Measurements from ENCODE around the gene BRIP1.
"Not testable (repeated sequence)": the region's sequence is repeated elsewhere in the genome, so short reads cannot be mapped to it uniquely, and the experiment has no call there.

The BRIP1 gene

GRCh38 chr17:61827649-61828395 lies 35.5 kb downstream of the BRIP1 start:
- no peaks in the 10 kb centered on the region for H3K4me1 ChIP-seq (ENCODE audit: insufficient read depth, low read length)
- WGBS: 95% methylated on average over 7 of the region's 8 CpGs
- H3K36me3 ChIP-seq (ENCODE audit: insufficient read depth, low read length): peaks cover 26% of the 10 kb centered on the region
- peaks cover 10% of the 10 kb centered on the region; the same call in 1 of the 2 replicates for H3K9me3 ChIP-seq (ENCODE audit: insufficient read depth, low read depth, low read length)
- no peak overlapping the region for H3K4me3 ChIP-seq (ENCODE audit: low read length)
- H3K9ac ChIP-seq (ENCODE audit: low read depth, low read length): no peak overlapping the region
- H3K27me3 ChIP-seq (ENCODE audit: insufficient read depth, low read length): no peaks in the 10 kb centered on the region
- H3K27ac ChIP-seq (ENCODE audit: low read depth, low read length): no peak overlapping the region

- not testable (repeated sequence) for H3K4me3 ChIP-seq (ENCODE audit: low read length); H3K27me3 ChIP-seq (ENCODE audit: insufficient read depth, low read length); H3K9ac ChIP-seq (ENCODE audit: low read depth, low read length); H3K4me1 ChIP-seq (ENCODE audit: insufficient read depth, low read length); H3K27ac ChIP-seq (ENCODE audit: low read depth, low read length)
- Histone ChIP-seq H3K9me3 (ENCODE audit: insufficient read depth, low read depth, low read length) (peaks cover 10% of the 10 kb centered on the region; the same call in 1 of the 2 replicates), H3K36me3 (ENCODE audit: insufficient read depth, low read length) (peaks cover 33% of the 10 kb centered on the region)
- WGBS: no CpG with 5 or more reads among the region's 1 CpG
Observed at GRCh38 chr17:61826866-61827265, 36.5 kb downstream of the BRIP1 start.

DNA sequence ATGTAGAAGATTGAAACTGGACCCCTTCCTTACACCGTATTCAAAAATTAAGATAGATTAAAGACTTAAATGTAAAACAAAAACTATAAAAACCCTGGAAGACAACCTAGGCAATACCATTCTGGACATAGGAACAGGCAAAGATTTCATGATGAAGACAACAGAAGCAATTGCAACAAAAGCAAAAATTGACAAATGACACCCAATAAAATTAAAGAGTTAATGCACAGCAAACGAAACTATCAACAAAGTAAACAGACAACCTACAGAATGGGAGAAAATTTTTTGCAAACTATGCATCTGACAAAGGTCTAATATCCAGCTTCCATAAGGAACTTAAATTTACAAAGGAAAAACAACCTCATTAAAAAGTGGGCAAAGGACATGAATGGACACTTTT lies 37.1 kb downstream of the BRIP1 start:
- H3K4me3 ChIP-seq (ENCODE audit: low read length); H3K27me3 ChIP-seq (ENCODE audit: insufficient read depth, low read length); H3K27ac ChIP-seq (ENCODE audit: low read depth, low read length); H3K4me1 ChIP-seq (ENCODE audit: insufficient read depth, low read length); H3K9ac ChIP-seq (ENCODE audit: low read depth, low read length): not testable (repeated sequence)
- 95% methylated on average over 1 of the region's 2 CpGs for WGBS
- peaks cover 37% of the 10 kb centered on the region for H3K36me3 ChIP-seq (ENCODE audit: insufficient read depth, low read length)
- H3K9me3 ChIP-seq (ENCODE audit: insufficient read depth, low read depth, low read length): peaks cover 10% of the 10 kb centered on the region; the same call in 1 of the 2 replicates

DNA sequence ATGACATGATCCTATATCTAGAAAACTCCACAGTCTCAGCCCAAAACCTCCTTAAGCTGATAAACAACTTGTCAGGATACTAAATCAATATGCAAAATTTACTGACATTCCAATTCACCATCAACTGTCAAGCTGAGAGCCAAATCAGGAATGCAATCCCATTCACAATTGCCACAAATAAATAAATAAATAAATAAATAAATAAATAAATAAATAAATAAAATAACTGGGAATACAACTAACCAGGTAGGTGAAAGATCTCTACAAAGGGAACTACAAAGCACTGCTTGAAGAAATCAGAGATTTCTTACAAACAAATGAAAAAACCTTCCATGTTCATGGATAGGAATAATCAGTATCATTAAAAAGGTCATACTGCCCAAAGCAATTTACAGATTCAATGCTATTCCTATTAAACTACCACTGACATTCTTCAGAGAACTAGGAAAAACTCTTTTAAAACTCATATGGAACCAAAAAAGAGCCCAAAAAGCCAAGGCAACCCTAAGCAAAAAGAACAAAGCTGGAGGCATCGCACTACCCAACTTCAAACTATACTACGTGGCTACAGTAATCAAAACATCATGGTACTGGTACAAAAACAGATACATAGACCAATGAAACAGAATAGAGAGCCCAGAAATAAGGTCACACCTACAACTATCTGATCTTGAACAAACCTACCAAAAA lies 37.7 kb downstream of the BRIP1 start:
- 99% methylated on average over 2 of the region's 2 CpGs for WGBS
- Histone ChIP-seq H3K27me3 (ENCODE audit: insufficient read depth, low read length) (no peaks in the 10 kb centered on the region), H3K27ac (ENCODE audit: low read depth, low read length) (no peak overlapping the region), H3K4me3 (ENCODE audit: low read length) (no peak overlapping the region), H3K36me3 (ENCODE audit: insufficient read depth, low read length) (peaks cover 37% of the 10 kb centered on the region), H3K4me1 (ENCODE audit: insufficient read depth, low read length) (no peaks in the 10 kb centered on the region), H3K9me3 (ENCODE audit: insufficient read depth, low read depth, low read length) (peaks cover 10% of the 10 kb centered on the region; the same call in 1 of the 2 replicates), H3K9ac (ENCODE audit: low read depth, low read length) (no peak overlapping the region)

DNA sequence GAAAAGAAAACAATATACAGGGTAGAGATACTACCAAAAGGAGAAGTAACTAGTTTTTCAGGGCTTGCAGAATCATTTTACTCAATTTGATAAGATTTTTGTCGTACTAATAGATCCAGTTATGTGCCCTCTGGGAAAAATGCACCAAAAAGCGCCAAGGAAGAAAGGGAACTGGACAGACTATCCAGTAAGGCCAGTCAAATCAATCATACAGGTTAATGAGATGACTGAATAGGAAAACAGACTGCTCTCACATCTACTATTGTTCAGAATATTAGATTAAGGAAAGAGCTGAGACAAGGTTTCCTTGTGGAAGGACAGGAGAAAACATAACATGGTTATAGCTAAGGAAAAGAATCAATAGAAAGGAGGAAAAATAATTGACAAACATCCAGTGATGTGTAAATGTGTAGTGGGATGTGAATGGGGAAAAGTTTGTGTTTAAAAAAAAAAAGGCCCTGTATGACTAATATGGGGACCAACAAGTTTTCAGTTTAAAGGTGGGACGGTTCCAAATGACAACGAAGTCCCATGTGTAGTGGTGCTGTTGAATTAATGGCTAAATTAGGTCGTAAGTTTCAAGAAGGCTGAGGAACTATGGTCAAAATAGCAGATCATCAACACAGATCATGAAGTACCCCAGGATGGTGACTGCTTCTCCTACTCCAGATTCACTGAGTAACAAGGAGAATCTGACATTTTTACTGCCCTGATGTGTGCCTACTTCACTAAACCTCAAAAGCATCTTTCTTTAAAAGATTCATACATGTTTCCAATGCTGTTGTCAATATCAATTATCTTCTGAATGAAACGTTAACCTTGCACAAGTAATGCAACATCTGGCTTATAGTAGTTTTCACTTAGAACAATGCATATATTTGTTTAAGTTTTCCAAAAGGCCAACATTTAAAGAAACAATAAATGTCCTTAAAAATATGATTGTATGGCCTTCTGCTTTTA lies 40.7 kb downstream of the BRIP1 start:
- peaks cover 21% of the 10 kb centered on the region for H3K36me3 ChIP-seq (ENCODE audit: insufficient read depth, low read length)
- H3K27ac ChIP-seq (ENCODE audit: low read depth, low read length): no peak overlapping the region
- no peaks in the 10 kb centered on the region for H3K9me3 ChIP-seq (ENCODE audit: insufficient read depth, low read depth, low read length)
- no peaks in the 10 kb centered on the region for H3K4me1 ChIP-seq (ENCODE audit: insufficient read depth, low read length)
- no peak overlapping the region for H3K9ac ChIP-seq (ENCODE audit: low read depth, low read length)
- WGBS: 98% methylated on average over 6 of the region's 6 CpGs
- no peak overlapping the region for H3K4me3 ChIP-seq (ENCODE audit: low read length)
- H3K27me3 ChIP-seq (ENCODE audit: insufficient read depth, low read length): no peaks in the 10 kb centered on the region

DNA sequence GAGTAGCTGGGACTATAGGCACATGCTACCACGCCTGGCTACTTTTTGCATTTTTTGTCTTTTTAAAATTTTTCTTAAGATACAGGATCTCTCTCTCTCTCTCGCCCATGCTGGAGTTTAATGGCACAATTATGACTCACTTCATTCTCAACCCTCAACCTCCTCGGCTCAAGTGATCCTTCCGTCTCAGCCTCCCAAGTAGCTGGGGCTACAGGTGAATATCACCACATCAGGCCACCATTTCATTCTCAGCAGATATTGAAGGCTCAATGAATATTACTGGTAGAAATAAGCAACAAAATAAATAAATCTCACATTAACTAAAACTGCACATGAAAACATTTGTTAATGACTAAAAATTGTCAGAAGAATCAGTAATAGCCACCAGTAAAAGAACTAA lies 41.7 kb downstream of the BRIP1 start:
- Histone ChIP-seq H3K4me1 (ENCODE audit: insufficient read depth, low read length) (no peaks in the 10 kb centered on the region), H3K9me3 (ENCODE audit: insufficient read depth, low read depth, low read length) (no peaks in the 10 kb centered on the region), H3K27ac (ENCODE audit: low read depth, low read length) (no peak overlapping the region), H3K27me3 (ENCODE audit: insufficient read depth, low read length) (no peaks in the 10 kb centered on the region), H3K9ac (ENCODE audit: low read depth, low read length) (no peak overlapping the region), H3K4me3 (ENCODE audit: low read length) (no peak overlapping the region), H3K36me3 (ENCODE audit: insufficient read depth, low read length) (peaks cover 21% of the 10 kb centered on the region)
- WGBS: 83% methylated on average over 4 of the region's 4 CpGs

DNA sequence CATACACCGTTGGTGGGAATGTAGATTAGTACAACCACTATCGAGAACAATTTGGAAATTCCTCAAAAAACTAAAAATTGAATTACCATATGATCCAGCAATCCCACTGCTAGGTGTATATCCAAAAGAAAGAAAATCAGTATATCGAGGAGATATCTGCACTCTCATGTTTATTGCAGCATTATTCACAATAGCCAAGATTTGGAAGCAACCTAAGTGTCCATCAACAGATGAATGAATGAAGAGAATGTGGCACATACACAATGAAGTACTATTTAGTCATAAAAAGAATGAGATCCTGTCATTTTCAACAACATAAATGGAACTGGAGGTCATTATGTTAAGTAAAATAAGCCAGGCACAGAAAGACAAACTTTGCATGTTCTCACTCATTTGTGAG lies 44.1 kb downstream of the BRIP1 start:
- H3K9ac ChIP-seq (ENCODE audit: low read depth, low read length); H3K27me3 ChIP-seq (ENCODE audit: insufficient read depth, low read length); H3K9me3 ChIP-seq (ENCODE audit: insufficient read depth, low read depth, low read length); H3K27ac ChIP-seq (ENCODE audit: low read depth, low read length); H3K4me1 ChIP-seq (ENCODE audit: insufficient read depth, low read length); H3K4me3 ChIP-seq (ENCODE audit: low read length): not testable (repeated sequence)
- H3K36me3 ChIP-seq (ENCODE audit: insufficient read depth, low read length): peaks cover 36% of the 10 kb centered on the region
- 94% methylated on average over 3 of the region's 3 CpGs for WGBS

- Histone ChIP-seq H3K9me3 (ENCODE audit: insufficient read depth, low read depth, low read length) (no peaks in the 10 kb centered on the region), H3K9ac (ENCODE audit: low read depth, low read length) (no peak overlapping the region), H3K27me3 (ENCODE audit: insufficient read depth, low read length) (no peaks in the 10 kb centered on the region), H3K4me1 (ENCODE audit: insufficient read depth, low read length) (no peaks in the 10 kb centered on the region; the same call in 1 of the 2 replicates), H3K4me3 (ENCODE audit: low read length) (no peak overlapping the region), H3K27ac (ENCODE audit: low read depth, low read length) (no peak overlapping the region), H3K36me3 (ENCODE audit: insufficient read depth, low read length) (peaks cover 46% of the 10 kb centered on the region)
Observed at GRCh38 chr17:61818225-61818624, 45.1 kb downstream of the BRIP1 start.

DNA sequence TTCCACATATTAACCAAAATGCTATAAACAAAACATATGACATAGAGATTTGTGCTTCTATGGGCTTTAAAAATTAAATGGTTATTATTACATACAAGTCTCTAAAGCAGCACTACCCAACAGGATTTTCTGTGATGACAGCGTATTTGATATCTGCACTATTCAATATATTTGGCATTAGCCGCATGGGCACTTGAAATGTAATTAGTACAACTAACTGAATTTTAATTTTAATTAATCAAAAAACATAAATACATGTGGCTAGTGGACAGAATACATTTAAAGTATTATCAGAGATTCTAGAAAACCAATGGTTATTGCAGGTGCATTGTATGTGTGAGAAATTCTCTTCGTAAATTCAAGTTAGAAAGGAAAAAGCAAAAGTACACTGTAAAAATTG lies 45.9 kb downstream of the BRIP1 start:
- 95% methylated on average over 2 of the region's 3 CpGs for WGBS
- no peaks in the 10 kb centered on the region for H3K27me3 ChIP-seq (ENCODE audit: insufficient read depth, low read length)
- H3K9me3 ChIP-seq (ENCODE audit: insufficient read depth, low read depth, low read length): no peaks in the 10 kb centered on the region
- peaks cover 52% of the 10 kb centered on the region for H3K36me3 ChIP-seq (ENCODE audit: insufficient read depth, low read length)
- H3K9ac ChIP-seq (ENCODE audit: low read depth, low read length): no peak overlapping the region
- no peaks in the 10 kb centered on the region; the same call in 1 of the 2 replicates for H3K4me1 ChIP-seq (ENCODE audit: insufficient read depth, low read length)
- H3K27ac ChIP-seq (ENCODE audit: low read depth, low read length): no peak overlapping the region
- no peak overlapping the region for H3K4me3 ChIP-seq (ENCODE audit: low read length)

DNA sequence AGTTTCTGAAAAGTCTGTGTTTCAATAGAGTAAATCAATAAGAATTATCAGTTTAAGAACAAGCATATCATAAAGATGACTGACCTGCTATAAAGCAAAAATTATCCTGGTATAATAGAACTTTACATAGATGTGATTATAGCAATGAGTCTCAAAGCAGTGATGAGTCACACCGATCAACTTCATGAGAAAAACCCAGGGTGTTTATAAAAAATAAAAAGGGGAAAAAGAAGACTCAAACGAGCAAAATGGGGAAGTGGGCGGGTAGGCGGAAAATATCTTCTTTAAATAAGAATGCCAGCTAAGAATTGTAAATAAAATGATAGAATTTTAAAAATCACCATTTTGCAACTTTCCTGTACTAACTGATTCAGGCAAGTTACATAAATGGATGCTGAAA lies 46.8 kb downstream of the BRIP1 start:
- H3K9ac ChIP-seq (ENCODE audit: low read depth, low read length): no peak overlapping the region
- H3K36me3 ChIP-seq (ENCODE audit: insufficient read depth, low read length): peaks cover 47% of the 10 kb centered on the region

More for the DNA sequence above, 46.8 kb downstream of the BRIP1 start:
- 82% methylated on average over 3 of the region's 4 CpGs for WGBS
- Histone ChIP-seq H3K4me1 (ENCODE audit: insufficient read depth, low read length) (no peaks in the 10 kb centered on the region; the same call in 1 of the 2 replicates), H3K27me3 (ENCODE audit: insufficient read depth, low read length) (no peaks in the 10 kb centered on the region), H3K9me3 (ENCODE audit: insufficient read depth, low read depth, low read length) (no peaks in the 10 kb centered on the region), H3K4me3 (ENCODE audit: low read length) (no peak overlapping the region), H3K27ac (ENCODE audit: low read depth, low read length) (no peak overlapping the region)
